ENCODE data around the gene LRG1. TPM values are rescaled to one million over a fixed set of nuclear protein-coding genes. Genes with fewer than 3 reads are reported as not detected.

The LRG1 gene
- total and polyA plus RNA-seq, 10 of the 15 experiments (the other 5 are each of a cell fraction or from before 2014, with no cell fraction given) = 0.29 to 4.7 (median 0.58) TPM

DNA sequence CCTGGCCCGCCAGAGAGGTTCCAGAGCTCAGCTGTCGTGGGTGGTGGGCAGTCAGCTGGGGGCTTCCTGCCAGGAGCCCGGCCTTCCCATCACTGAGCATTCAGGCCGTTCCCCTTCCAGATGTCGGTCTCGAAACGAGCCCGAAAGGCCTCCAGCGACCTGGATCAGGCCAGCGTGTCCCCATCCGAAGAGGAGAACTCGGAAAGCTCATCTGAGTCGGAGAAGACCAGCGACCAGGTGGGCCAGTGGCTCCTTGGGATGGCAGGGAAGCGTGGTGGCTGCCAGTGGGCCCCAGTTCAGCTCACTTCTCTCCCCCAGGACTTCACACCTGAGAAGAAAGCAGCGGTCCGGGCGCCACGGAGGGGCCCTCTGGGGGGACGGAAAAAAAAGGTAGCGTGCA, 48.4 kb downstream of the LRG1 start:
- BruUV-seq (replicated peaks) = no TSS peak
- Histone ChIP-seq H3K4me1 (ENCODE audit: control insufficient read depth, insufficient read depth, low read length) (no peaks in the 10 kb centered on the region), H3K9ac (ENCODE audit: control insufficient read depth, insufficient read depth, low read length) (no peak overlapping the region), H3K9me3 (replicated peaks; ENCODE audit: control insufficient read depth, insufficient read depth, low read length) (no peaks in the 10 kb centered on the region), H3K4me3 (no peak overlapping the region), H4K20me1 (ENCODE audit: control insufficient read depth, insufficient read depth) (no peaks in the 10 kb centered on the region), H3K27ac (ENCODE audit: control insufficient read depth, insufficient read depth) (no peak overlapping the region), H3K79me2 (ENCODE audit: control insufficient read depth, insufficient read depth, low read length) (no peaks in the 10 kb centered on the region), H3K4me2 (ENCODE audit: control insufficient read depth, insufficient read depth) (no peak overlapping the region), H3K27me3 (replicated peaks in 1 of 2; ENCODE audit: control insufficient read depth in 2 of 2, insufficient read depth in 2 of 2, low read length in 1 of 2) (no peaks in the 10 kb centered on the region), H3K36me3 (ENCODE audit: control insufficient read depth in 2 of 2, insufficient read depth in 2 of 2, low read length in 1 of 2) (peaks cover 12 to 17% of the 10 kb centered on the region in 2 experiments; a peak in 3 of 4 replicates), H2AFZ (ENCODE audit: control insufficient read depth, low read depth, low read length) (no peak overlapping the region)
- no peak for ATAC-seq
- no peak for DNase-seq (ENCODE audit: low read depth, low spot score)
- no peak for FAIRE-seq
- TF ChIP-seq BACH1 (IDR thresholded peaks at IDR 0.05; ENCODE audit: borderline replicate concordance) (no peak), ZNF384 (IDR thresholded peaks at IDR 0.05; ENCODE audit: borderline replicate concordance, low read depth, low read length) (no peak), DPF2 (IDR thresholded peaks at IDR 0.05) (no peak)
- TF ChIP-seq, protein P1, sequence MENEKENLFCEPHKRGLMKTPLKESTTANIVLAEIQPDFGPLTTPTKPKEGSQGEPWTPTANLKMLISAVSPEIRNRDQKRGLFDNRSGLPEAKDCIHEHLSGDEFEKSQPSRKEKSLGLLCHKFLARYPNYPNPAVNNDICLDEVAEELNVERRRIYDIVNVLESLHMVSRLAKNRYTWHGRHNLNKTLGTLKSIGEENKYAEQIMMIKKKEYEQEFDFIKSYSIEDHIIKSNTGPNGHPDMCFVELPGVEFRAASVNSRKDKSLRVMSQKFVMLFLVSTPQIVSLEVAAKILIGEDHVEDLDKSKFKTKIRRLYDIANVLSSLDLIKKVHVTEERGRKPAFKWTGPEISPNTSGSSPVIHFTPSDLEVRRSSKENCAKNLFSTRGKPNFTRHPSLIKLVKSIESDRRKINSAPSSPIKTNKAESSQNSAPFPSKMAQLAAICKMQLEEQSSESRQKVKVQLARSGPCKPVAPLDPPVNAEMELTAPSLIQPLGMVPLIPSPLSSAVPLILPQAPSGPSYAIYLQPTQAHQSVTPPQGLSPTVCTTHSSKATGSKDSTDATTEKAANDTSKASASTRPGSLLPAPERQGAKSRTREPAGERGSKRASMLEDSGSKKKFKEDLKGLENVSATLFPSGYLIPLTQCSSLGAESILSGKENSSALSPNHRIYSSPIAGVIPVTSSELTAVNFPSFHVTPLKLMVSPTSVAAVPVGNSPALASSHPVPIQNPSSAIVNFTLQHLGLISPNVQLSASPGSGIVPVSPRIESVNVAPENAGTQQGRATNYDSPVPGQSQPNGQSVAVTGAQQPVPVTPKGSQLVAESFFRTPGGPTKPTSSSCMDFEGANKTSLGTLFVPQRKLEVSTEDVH (IDR thresholded peaks at IDR 0.05; ENCODE audit: low read depth, partially characterized antibody) = no peak
- TF ChIP-seq, protein P2, sequence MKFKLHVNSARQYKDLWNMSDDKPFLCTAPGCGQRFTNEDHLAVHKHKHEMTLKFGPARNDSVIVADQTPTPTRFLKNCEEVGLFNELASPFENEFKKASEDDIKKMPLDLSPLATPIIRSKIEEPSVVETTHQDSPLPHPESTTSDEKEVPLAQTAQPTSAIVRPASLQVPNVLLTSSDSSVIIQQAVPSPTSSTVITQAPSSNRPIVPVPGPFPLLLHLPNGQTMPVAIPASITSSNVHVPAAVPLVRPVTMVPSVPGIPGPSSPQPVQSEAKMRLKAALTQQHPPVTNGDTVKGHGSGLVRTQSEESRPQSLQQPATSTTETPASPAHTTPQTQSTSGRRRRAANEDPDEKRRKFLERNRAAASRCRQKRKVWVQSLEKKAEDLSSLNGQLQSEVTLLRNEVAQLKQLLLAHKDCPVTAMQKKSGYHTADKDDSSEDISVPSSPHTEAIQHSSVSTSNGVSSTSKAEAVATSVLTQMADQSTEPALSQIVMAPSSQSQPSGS (IDR thresholded peaks at IDR 0.05; ENCODE audit: low read length) = no peak
- RAD21 ChIA-PET (ENCODE audit: unreplicated experiment) = no interaction called here
- 93% methylated on average over 16 of the region's 21 CpGs for WGBS (ENCODE audit: insufficient coverage, insufficient replicate concordance, low lambda C conversion rate, missing lambda C conversion rate)
- in situ Hi-C loops (cut with MboI) (no loop called here), intact Hi-C loops (cut with micrococcal nuclease; ENCODE audit: unreplicated experiment) (no loop called here)
- POLR2A ChIA-PET = no interaction called here
- CTCF ChIA-PET = no interaction called here
- SMC1A ChIA-PET (ENCODE audit: uncharacterized antibody, unreplicated experiment) = no interaction called here
